Liver (tissue), 9 donors: ENCODE data around the gene BTNL8. TPM values are rescaled to one million over a fixed set of nuclear protein-coding genes. Genes with fewer than 3 reads are reported as not detected.

ENCODE experiments used
- DNase-seq: peaks from one replicate; pipeline ENCODE4 v3.0.0-alpha.2; 2017; ENCODE audit warnings: low spot score
- H3K27ac ChIP-seq, 2 donors: one replicate each; pipeline ENCODE4 v1.7.0; 2013; ENCODE audit warnings: inconsistent platforms in 2 of 2, low read length in 2 of 2, control low read depth in 1 of 2, low read depth in 1 of 2, mild to moderate bottlenecking in 1 of 2
- H3K27me3 ChIP-seq, 4 donors: one replicate each; pipeline versions ENCODE4 v1.6.1 to v1.7.0; 2013; ENCODE audit warnings: low read length in 3 of 4, inconsistent platforms in 1 of 4, mild to moderate bottlenecking in 1 of 4, moderate library complexity in 1 of 4; ENCODE audit not compliant: control insufficient read depth in 4 of 4, insufficient read depth in 4 of 4
- H3K36me3 ChIP-seq, 4 donors: one replicate each; pipeline versions ENCODE4 v1.6.1 to v1.7.0; 2013; ENCODE audit warnings: low read length in 3 of 4, mild to moderate bottlenecking in 3 of 4, low read depth in 1 of 4, moderate library complexity in 1 of 4; ENCODE audit not compliant: control insufficient read depth in 4 of 4, insufficient read depth in 3 of 4
- H3K4me1 ChIP-seq, 4 donors: one replicate each; pipeline versions ENCODE4 v1.6.1 to v1.7.0; 2013; ENCODE audit warnings: low read length in 3 of 4, mild to moderate bottlenecking in 3 of 4, moderate library complexity in 1 of 4; ENCODE audit not compliant: control insufficient read depth in 4 of 4, insufficient read depth in 4 of 4
- H3K4me3 ChIP-seq, 3 donors: one replicate each; pipeline versions ENCODE4 v1.6.1 to v1.7.0; 2013; ENCODE audit warnings: low read length in 3 of 3, control low read depth in 1 of 3, low read depth in 1 of 3, mild to moderate bottlenecking in 1 of 3
- H3K9ac ChIP-seq, 2 donors: one replicate each; pipeline ENCODE4 v1.7.0; 2013; ENCODE audit warnings: low read length in 2 of 2, mild to moderate bottlenecking in 2 of 2, moderate library complexity in 2 of 2, control low read depth in 1 of 2, low read depth in 1 of 2
- H3K9me3 ChIP-seq, 4 donors: one replicate each; pipeline versions ENCODE4 v1.6.1 to v1.7.0; 2013; ENCODE audit warnings: low read length in 3 of 4; ENCODE audit not compliant: control insufficient read depth in 4 of 4
- ATF3 ChIP-seq: IDR thresholded peaks from 2 replicates; pipeline ENCODE4 v1.6.1; 2016; ENCODE audit warnings: antibody characterized with exemption
- CTCF ChIP-seq: fragments of 150-350 bp; IDR thresholded peaks from 2 replicates; pipeline ENCODE4 v1.5.1; 2017; ENCODE audit warnings: improper control_type of control experiment, low read depth, low read length; ENCODE audit not compliant: missing input control
- EGR1 ChIP-seq, 2 donors: IDR thresholded peaks; 2 replicates each; pipeline ENCODE4 v1.6.1; 2016 to 2018; ENCODE audit warnings: antibody characterized with exemption in 2 of 2, low read depth in 2 of 2
- FOXA1 ChIP-seq: IDR thresholded peaks from 2 replicates; pipeline ENCODE4 v1.6.1; 2016; ENCODE audit warnings: antibody characterized with exemption
- FOXA2 ChIP-seq: IDR thresholded peaks from 2 replicates; pipeline ENCODE4 v1.6.1; 2016; ENCODE audit warnings: antibody characterized with exemption
- GABPA ChIP-seq, 2 donors: IDR thresholded peaks in 1 of 2; conservative IDR thresholded peaks in 1 of 2; 2 replicates each; pipeline ENCODE4 v1.6.1; 2016; ENCODE audit warnings: antibody characterized with exemption in 2 of 2, mild to moderate bottlenecking in 1 of 2, moderate library complexity in 1 of 2
- HNF4A ChIP-seq, 2 donors: conservative IDR thresholded peaks; 2 replicates each; pipeline ENCODE4 v1.6.1; 2016; ENCODE audit warnings: antibody characterized with exemption in 2 of 2, mild to moderate bottlenecking in 2 of 2
- HNF4G ChIP-seq: IDR thresholded peaks from 2 replicates; pipeline ENCODE4 v1.6.1; 2016; ENCODE audit warnings: antibody characterized with exemption
- JUND ChIP-seq, 2 donors: IDR thresholded peaks; 2 replicates each; pipeline ENCODE4 v1.6.1; 2016; ENCODE audit warnings: antibody characterized with exemption in 2 of 2
- NR2F2 ChIP-seq: IDR thresholded peaks from 2 replicates; pipeline ENCODE4 v1.6.1; 2016; ENCODE audit warnings: antibody characterized with exemption
- RAD21 ChIP-seq, 2 donors: IDR thresholded peaks; 2 replicates each; pipeline ENCODE4 v1.6.1; 2016; ENCODE audit warnings: antibody characterized with exemption in 2 of 2, mild to moderate bottlenecking in 2 of 2
- RXRA ChIP-seq, 2 donors: IDR thresholded peaks; 2 replicates each; pipeline ENCODE4 v1.6.1; 2017 to 2018; ENCODE audit warnings: antibody characterized with exemption in 2 of 2, mild to moderate bottlenecking in 1 of 2
- SP1 ChIP-seq: IDR thresholded peaks from 2 replicates; pipeline ENCODE4 v1.6.1; 2018; ENCODE audit warnings: antibody characterized with exemption, mild to moderate bottlenecking
- TAF1 ChIP-seq: conservative IDR thresholded peaks from 2 replicates; pipeline ENCODE4 v1.6.1; 2016; ENCODE audit warnings: antibody characterized with exemption, mild to moderate bottlenecking
- YY1 ChIP-seq: IDR thresholded peaks from 2 replicates; pipeline ENCODE4 v1.6.1; 2016; ENCODE audit warnings: antibody characterized with exemption, mild to moderate bottlenecking
- WGBS: extraction: QIAGEN DNeasy Blood & Tissue Kit; methylation state at CpG from one replicate; pipeline ENCODE4 v1.1.7; 2013; 5-methylcytosine and 5-hydroxymethylcytosine counted together
- polyA plus RNA-seq, 2 donors: library from polyadenylated mRNA; stranded (reverse) in 1 of 2; unstranded in 1 of 2; fragments of 200-250 nt in 1 of 2; fragments of >200 nt in 1 of 2; fragmentation: Nextera tagmentation in 1 of 2; extraction: Ambion mirVana in 1 of 2; gene quantifications; one replicate each; pipeline versions ENCODE4 v1.2.1 to v1.2.3, GENCODE V29; 2013 to 2015
- total RNA-seq, 2 donors: library from RNA; depleted of rRNA; stranded (reverse); fragments of >200 nt; gene quantifications; one replicate each; pipeline ENCODE4 v1.2.3, GENCODE V29; 2014
- TF ChIP-seq, protein P1 (sequence below): IDR thresholded peaks from 2 replicates; pipeline ENCODE4 v1.6.1; 2016; ENCODE audit warnings: antibody characterized with exemption
- TF ChIP-seq, protein P2 (sequence below): IDR thresholded peaks from 2 replicates; pipeline ENCODE4 v1.6.1; 2016; ENCODE audit warnings: antibody characterized with exemption
- TF ChIP-seq, protein P3 (sequence below): IDR thresholded peaks from 2 replicates; pipeline ENCODE4 v1.6.1; 2016; ENCODE audit warnings: antibody characterized with exemption, mild to moderate bottlenecking
- donor health status: healthy.
- donor health status: healthy.
- donor health status: healthy.
- donor health status: healthy.
- donor health status: healthy.

BTNL8 gene
- total and polyA plus RNA-seq, 4 donors = 0.14 to 0.67 (median 0.56) TPM

DNA sequence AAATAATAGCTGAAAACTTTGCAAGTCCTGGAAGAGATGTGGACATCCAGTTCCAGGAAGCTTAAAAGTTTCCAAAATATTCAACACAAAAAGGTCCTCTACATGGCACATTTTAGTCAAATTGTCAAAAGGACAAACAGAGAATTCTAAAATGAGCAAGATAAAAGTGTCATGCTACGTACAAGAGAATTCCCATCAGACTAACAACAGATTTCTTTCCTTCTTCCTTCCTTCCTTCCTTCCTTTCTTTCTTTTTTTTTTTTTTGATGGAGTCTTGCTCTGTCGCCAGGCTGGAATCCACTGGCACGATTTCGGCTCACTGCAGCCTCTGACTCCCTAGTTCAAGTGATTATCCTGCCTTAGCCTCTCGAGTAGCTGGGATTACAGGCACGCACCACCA, 39.3 kb downstream of the BTNL8 start:
- H3K36me3 ChIP-seq = no peaks in the 10 kb centered on the region
- H3K4me1 ChIP-seq = no peaks in the 10 kb centered on the region
- 77% methylated on average over 6 of the region's 6 CpGs for WGBS
- TF ChIP-seq FOXA2 = no peak
- no peak for TF ChIP-seq NR2F2
- TF ChIP-seq FOXA1 = no peak
- TF ChIP-seq GABPA (IDR thresholded peaks at IDR 0.05 in 1 of 2, conservative IDR thresholded peaks at IDR 0.05 in 1 of 2) = no peak
- TF ChIP-seq JUND (IDR thresholded peaks at IDR 0.05) = no peak
- TF ChIP-seq HNF4A (conservative IDR thresholded peaks at IDR 0.05) = no peak
- TF ChIP-seq EGR1 (IDR thresholded peaks at IDR 0.05; ENCODE audit: low read depth in 2 of 2) = no peak
- no peak for TF ChIP-seq YY1
- TF ChIP-seq, protein P1, sequence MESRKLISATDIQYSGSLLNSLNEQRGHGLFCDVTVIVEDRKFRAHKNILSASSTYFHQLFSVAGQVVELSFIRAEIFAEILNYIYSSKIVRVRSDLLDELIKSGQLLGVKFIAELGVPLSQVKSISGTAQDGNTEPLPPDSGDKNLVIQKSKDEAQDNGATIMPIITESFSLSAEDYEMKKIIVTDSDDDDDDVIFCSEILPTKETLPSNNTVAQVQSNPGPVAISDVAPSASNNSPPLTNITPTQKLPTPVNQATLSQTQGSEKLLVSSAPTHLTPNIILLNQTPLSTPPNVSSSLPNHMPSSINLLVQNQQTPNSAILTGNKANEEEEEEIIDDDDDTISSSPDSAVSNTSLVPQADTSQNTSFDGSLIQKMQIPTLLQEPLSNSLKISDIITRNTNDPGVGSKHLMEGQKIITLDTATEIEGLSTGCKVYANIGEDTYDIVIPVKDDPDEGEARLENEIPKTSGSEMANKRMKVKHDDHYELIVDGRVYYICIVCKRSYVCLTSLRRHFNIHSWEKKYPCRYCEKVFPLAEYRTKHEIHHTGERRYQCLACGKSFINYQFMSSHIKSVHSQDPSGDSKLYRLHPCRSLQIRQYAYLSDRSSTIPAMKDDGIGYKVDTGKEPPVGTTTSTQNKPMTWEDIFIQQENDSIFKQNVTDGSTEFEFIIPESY = no peak
- TF ChIP-seq CTCF = no peak
- TF ChIP-seq RAD21 (IDR thresholded peaks at IDR 0.05) = no peak
- TF ChIP-seq ATF3 = no peak
- TF ChIP-seq SP1 = no peak
- TF ChIP-seq, protein P2, sequence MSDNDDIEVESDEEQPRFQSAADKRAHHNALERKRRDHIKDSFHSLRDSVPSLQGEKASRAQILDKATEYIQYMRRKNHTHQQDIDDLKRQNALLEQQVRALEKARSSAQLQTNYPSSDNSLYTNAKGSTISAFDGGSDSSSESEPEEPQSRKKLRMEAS = no peak
- TF ChIP-seq HNF4G = no peak
- TF ChIP-seq, protein P3, sequence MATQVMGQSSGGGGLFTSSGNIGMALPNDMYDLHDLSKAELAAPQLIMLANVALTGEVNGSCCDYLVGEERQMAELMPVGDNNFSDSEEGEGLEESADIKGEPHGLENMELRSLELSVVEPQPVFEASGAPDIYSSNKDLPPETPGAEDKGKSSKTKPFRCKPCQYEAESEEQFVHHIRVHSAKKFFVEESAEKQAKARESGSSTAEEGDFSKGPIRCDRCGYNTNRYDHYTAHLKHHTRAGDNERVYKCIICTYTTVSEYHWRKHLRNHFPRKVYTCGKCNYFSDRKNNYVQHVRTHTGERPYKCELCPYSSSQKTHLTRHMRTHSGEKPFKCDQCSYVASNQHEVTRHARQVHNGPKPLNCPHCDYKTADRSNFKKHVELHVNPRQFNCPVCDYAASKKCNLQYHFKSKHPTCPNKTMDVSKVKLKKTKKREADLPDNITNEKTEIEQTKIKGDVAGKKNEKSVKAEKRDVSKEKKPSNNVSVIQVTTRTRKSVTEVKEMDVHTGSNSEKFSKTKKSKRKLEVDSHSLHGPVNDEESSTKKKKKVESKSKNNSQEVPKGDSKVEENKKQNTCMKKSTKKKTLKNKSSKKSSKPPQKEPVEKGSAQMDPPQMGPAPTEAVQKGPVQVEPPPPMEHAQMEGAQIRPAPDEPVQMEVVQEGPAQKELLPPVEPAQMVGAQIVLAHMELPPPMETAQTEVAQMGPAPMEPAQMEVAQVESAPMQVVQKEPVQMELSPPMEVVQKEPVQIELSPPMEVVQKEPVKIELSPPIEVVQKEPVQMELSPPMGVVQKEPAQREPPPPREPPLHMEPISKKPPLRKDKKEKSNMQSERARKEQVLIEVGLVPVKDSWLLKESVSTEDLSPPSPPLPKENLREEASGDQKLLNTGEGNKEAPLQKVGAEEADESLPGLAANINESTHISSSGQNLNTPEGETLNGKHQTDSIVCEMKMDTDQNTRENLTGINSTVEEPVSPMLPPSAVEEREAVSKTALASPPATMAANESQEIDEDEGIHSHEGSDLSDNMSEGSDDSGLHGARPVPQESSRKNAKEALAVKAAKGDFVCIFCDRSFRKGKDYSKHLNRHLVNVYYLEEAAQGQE = no peak
- no peak for TF ChIP-seq TAF1
- TF ChIP-seq RXRA (IDR thresholded peaks at IDR 0.05) = no peak
- no peak overlapping the region for H3K9ac ChIP-seq
- H3K9me3 ChIP-seq = peaks cover 8 to 27% (median 25%) of the 10 kb centered on the region in 4 donors
- DNase-seq = no peak
- no peak overlapping the region for H3K4me3 ChIP-seq
- no peaks in the 10 kb centered on the region for H3K27me3 ChIP-seq
- H3K27ac ChIP-seq = no peak overlapping the region
